ENCODE measurements around the gene ATRAID.
"Not testable (repeated sequence)": the region's sequence is repeated elsewhere in the genome, so short reads cannot be mapped to it uniquely, and the experiment has no call there.

Gene ATRAID

GRCh38 chr2:27179344-27180000, 32.4 kb upstream of the ATRAID start:
- Histone ChIP-seq H3K4me1 (ENCODE audit: control insufficient read depth, insufficient read depth, low read length) (no peaks in the 10 kb centered on the region), H3K9ac (ENCODE audit: low read length) (no peak overlapping the region), H3K27me3 (ENCODE audit: control insufficient read depth, insufficient read depth, low read length) (no peaks in the 10 kb centered on the region), H3K36me3 (ENCODE audit: control insufficient read depth, insufficient read depth, low read length) (no peaks in the 10 kb centered on the region), H3K9me3 (ENCODE audit: control insufficient read depth, low read length) (no peaks in the 10 kb centered on the region), H3K4me3 (ENCODE audit: low read length) (no peak overlapping the region)

- Histone ChIP-seq H3K9ac (ENCODE audit: low read length) (no peak overlapping the region), H3K4me1 (ENCODE audit: control insufficient read depth, insufficient read depth, low read length) (no peaks in the 10 kb centered on the region), H3K27me3 (ENCODE audit: control insufficient read depth, insufficient read depth, low read length) (no peaks in the 10 kb centered on the region), H3K36me3 (ENCODE audit: control insufficient read depth, insufficient read depth, low read length) (no peaks in the 10 kb centered on the region), H3K4me3 (ENCODE audit: low read length) (no peak overlapping the region), H3K9me3 (ENCODE audit: control insufficient read depth, low read length) (no peaks in the 10 kb centered on the region)
Measured at GRCh38 chr2:27182346-27182745, 29.5 kb upstream of the ATRAID start.

DNA sequence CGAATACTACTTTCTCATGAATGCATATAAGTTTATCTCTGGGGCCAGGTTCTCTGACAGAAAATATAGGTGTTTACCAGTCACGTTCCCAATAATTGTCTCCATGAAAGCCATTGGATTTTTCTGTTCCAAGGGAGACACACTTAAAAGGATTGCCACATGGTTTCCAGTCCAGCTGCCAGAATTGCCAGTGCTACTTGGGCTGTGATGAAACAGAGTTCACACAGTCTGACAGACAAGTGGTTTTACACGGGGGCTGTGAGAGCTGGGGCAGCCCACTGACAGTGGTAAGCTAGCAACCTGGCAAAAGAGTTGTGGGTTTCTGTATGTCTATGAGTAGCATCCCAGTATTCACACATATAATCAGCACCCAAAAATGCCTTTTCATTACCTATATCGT, 27.7 kb upstream of the ATRAID start:
- Histone ChIP-seq H3K4me3 (ENCODE audit: low read length) (no peak overlapping the region), H3K4me1 (ENCODE audit: control insufficient read depth, insufficient read depth, low read length) (no peaks in the 10 kb centered on the region), H3K9ac (ENCODE audit: low read length) (no peak overlapping the region), H3K9me3 (ENCODE audit: control insufficient read depth, low read length) (no peaks in the 10 kb centered on the region), H3K27me3 (ENCODE audit: control insufficient read depth, insufficient read depth, low read length) (no peaks in the 10 kb centered on the region), H3K36me3 (ENCODE audit: control insufficient read depth, insufficient read depth, low read length) (no peaks in the 10 kb centered on the region)

DNA sequence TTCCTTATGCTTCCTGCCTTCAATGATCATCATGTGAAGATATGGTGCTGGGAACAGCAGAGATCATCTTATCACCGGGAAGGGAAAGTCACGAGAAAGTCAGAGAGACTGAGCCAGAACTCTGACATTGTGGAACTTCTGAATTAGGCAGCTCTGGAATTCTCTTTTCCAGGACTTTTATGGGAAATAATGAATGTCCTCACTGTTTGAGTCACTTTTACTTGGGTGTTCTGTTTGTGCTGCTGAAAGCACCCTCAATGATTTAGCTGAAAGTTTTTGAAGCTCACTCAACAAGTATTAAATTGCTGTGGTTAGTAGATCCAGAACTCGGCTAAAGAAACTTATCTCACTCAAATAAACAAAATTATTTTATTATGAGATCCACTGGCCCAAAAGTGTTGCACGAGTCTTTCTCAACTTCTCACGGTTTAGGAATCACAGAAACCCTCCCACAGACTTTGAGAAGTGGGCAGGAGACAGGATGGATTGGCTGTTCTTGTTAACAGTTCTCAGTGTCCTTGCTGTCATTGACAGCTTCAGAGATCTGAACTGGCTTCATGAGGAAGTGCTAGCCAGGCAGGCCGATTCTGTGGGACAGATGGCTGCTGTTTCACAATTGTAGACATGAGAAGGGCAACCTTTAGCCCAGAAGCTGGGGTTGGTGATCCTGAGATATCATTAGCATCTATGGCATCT, 26.4 kb upstream of the ATRAID start:
- H3K4me3 ChIP-seq (ENCODE audit: low read length), result no peak overlapping the region
- H3K9me3 ChIP-seq (ENCODE audit: control insufficient read depth, low read length), result no peaks in the 10 kb centered on the region
- no peaks in the 10 kb centered on the region for H3K36me3 ChIP-seq (ENCODE audit: control insufficient read depth, insufficient read depth, low read length)
- no peak overlapping the region for H3K9ac ChIP-seq (ENCODE audit: low read length)
- no peaks in the 10 kb centered on the region for H3K4me1 ChIP-seq (ENCODE audit: control insufficient read depth, insufficient read depth, low read length)
- H3K27me3 ChIP-seq (ENCODE audit: control insufficient read depth, insufficient read depth, low read length), result no peaks in the 10 kb centered on the region

DNA sequence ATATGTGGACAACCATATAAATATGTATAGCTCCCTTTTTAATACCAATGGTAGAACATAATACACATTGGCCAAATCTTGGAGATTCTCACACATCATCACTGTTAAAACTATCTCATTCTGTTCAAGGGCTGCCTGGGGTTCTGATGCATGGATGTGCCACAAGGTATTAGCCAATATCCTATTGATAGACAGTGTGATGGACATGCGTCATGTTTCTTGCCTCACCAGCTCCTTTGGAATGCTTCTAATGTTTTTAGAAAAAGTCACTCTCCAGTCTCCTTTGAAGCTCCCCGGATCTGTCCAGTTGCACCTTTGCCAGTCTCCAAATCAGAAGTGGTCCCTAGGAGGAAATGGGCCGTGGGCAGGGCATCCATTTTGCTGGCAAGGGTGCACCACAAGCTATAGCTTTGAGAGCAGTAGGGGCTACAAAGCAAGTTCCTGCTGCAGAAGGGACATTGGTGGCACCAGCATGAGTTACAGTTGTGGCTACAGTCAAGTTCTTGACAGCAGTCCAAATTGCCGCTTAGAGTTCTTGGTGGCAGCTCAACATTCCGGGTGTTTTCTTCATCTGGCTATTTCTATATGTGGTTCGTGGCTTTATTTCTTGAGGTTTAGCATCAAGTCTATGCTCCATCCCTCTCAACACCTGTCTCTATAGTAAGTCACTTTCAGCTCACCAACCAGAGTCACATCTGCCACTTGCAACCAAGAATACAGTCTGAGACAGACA, 25.1 kb upstream of the ATRAID start:
- Histone ChIP-seq H3K9ac (ENCODE audit: low read length) (no peak overlapping the region), H3K36me3 (ENCODE audit: control insufficient read depth, insufficient read depth, low read length) (no peaks in the 10 kb centered on the region), H3K27me3 (ENCODE audit: control insufficient read depth, insufficient read depth, low read length) (no peaks in the 10 kb centered on the region), H3K4me1 (ENCODE audit: control insufficient read depth, insufficient read depth, low read length) (no peaks in the 10 kb centered on the region), H3K9me3 (ENCODE audit: control insufficient read depth, low read length) (no peaks in the 10 kb centered on the region), H3K4me3 (ENCODE audit: low read length) (no peak overlapping the region)

- Histone ChIP-seq H3K4me3 (ENCODE audit: low read length) (no peak overlapping the region), H3K27me3 (ENCODE audit: control insufficient read depth, insufficient read depth, low read length) (no peaks in the 10 kb centered on the region), H3K36me3 (ENCODE audit: control insufficient read depth, insufficient read depth, low read length) (no peaks in the 10 kb centered on the region), H3K4me1 (ENCODE audit: control insufficient read depth, insufficient read depth, low read length) (no peaks in the 10 kb centered on the region), H3K9me3 (ENCODE audit: control insufficient read depth, low read length) (no peaks in the 10 kb centered on the region), H3K9ac (ENCODE audit: low read length) (no peak overlapping the region)
Measured at GRCh38 chr2:27189989-27190388, 21.9 kb upstream of the ATRAID start.

- H3K27me3 ChIP-seq (ENCODE audit: control insufficient read depth, insufficient read depth, low read length), result no peaks in the 10 kb centered on the region
- H3K36me3 ChIP-seq (ENCODE audit: control insufficient read depth, insufficient read depth, low read length), result no peaks in the 10 kb centered on the region
- no peaks in the 10 kb centered on the region for H3K9me3 ChIP-seq (ENCODE audit: control insufficient read depth, low read length)
- no peak overlapping the region for H3K9ac ChIP-seq (ENCODE audit: low read length)
- H3K4me1 ChIP-seq (ENCODE audit: control insufficient read depth, insufficient read depth, low read length), result no peaks in the 10 kb centered on the region
- H3K4me3 ChIP-seq (ENCODE audit: low read length), result no peak overlapping the region
Measured at GRCh38 chr2:27191070-27191829, 20.6 kb upstream of the ATRAID start.

DNA sequence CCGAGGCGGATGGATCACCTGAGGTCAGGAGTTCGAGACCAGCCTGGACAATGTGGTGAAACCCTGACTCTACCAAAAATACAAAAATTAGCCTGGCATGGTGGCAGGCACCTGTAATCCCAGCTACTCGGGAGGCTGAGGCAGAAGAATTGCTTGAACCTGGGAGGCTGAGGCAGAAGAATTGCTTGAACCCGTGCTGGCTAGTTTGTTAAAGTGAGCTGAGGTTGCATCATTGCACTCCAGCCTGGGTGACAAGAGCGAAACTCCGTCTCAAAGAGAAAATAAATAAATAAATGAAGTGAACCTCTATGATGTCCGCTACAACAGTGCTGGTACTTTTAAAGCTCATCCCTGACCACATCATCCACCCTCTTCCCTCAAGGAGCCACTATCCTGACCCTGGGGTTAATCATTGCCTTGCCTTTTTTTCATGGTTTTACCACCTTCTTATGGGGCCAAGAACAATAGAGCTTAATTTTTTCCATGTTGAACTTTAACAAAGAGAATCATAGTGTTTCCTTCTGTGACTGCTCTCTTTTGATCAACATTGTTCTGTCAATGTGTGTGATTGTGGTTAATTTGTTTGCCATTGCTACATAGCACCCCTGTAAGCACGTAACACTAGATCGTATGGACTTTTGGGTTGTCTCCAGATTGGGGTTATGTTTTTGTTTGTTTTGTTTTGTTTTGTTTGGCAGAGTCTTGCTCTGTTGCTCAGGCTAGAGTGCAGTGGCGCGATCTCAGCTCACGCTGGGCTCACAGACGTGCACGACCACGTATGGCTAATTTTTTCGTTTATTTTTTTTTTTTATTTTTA, 17.1 kb upstream of the ATRAID start:
- no peaks in the 10 kb centered on the region for H3K4me1 ChIP-seq (ENCODE audit: control insufficient read depth, insufficient read depth, low read length)
- H3K9ac ChIP-seq (ENCODE audit: low read length), result no peak overlapping the region
- no peak overlapping the region for H3K4me3 ChIP-seq (ENCODE audit: low read length)
- no peaks in the 10 kb centered on the region for H3K36me3 ChIP-seq (ENCODE audit: control insufficient read depth, insufficient read depth, low read length)
- no peaks in the 10 kb centered on the region for H3K27me3 ChIP-seq (ENCODE audit: control insufficient read depth, insufficient read depth, low read length)
- H3K9me3 ChIP-seq (ENCODE audit: control insufficient read depth, low read length), result no peaks in the 10 kb centered on the region

- H3K27me3 ChIP-seq (ENCODE audit: control insufficient read depth, insufficient read depth, low read length); H3K4me3 ChIP-seq (ENCODE audit: low read length); H3K36me3 ChIP-seq (ENCODE audit: control insufficient read depth, insufficient read depth, low read length); H3K4me1 ChIP-seq (ENCODE audit: control insufficient read depth, insufficient read depth, low read length); H3K9ac ChIP-seq (ENCODE audit: low read length); H3K9me3 ChIP-seq (ENCODE audit: control insufficient read depth, low read length): not testable (repeated sequence)
Measured at GRCh38 chr2:27195799-27196198, 16.0 kb upstream of the ATRAID start.

- H3K9ac ChIP-seq (ENCODE audit: low read length); H3K27me3 ChIP-seq (ENCODE audit: control insufficient read depth, insufficient read depth, low read length); H3K36me3 ChIP-seq (ENCODE audit: control insufficient read depth, insufficient read depth, low read length); H3K4me1 ChIP-seq (ENCODE audit: control insufficient read depth, insufficient read depth, low read length); H3K4me3 ChIP-seq (ENCODE audit: low read length); H3K9me3 ChIP-seq (ENCODE audit: control insufficient read depth, low read length): not testable (repeated sequence)
Measured at GRCh38 chr2:27198068-27198467, 13.8 kb upstream of the ATRAID start.

DNA sequence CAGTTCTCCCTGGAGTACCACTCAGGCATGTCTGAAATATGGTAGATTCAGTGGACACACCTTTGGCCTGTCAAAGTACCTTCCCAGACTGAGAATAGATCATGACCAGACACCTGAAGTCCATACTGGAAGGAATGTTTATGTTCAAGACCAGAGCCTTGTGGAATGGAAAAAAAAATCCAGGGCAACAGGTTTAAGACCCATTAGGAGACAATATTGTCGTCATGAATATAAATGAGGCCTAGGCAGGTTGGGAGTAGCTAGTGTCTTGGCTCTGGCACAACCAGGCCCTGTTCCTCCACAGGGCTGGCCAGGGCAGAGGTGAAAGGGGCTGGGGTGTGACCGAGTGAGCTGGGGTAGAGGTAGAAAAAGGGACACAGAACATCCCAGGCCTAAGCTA, 13.2 kb upstream of the ATRAID start:
- Histone ChIP-seq H3K36me3 (ENCODE audit: control insufficient read depth, insufficient read depth, low read length) (no peaks in the 10 kb centered on the region), H3K4me1 (ENCODE audit: control insufficient read depth, insufficient read depth, low read length) (no peaks in the 10 kb centered on the region), H3K27me3 (ENCODE audit: control insufficient read depth, insufficient read depth, low read length) (no peaks in the 10 kb centered on the region), H3K4me3 (ENCODE audit: low read length) (no peak overlapping the region), H3K9ac (ENCODE audit: low read length) (no peak overlapping the region), H3K9me3 (ENCODE audit: control insufficient read depth, low read length) (no peaks in the 10 kb centered on the region)
